Stomach (tissue), 4 donors: ENCODE results near the gene IL33.

ENCODE experiments used
- POLR2A ChIP-seq, 4 donors: fragments of 450-650 bp; IDR thresholded peaks; one replicate each; pipeline ENCODE4 v1.6.1; 2016; ENCODE audit warnings: antibody characterized with exemption in 4 of 4, control low read depth in 2 of 4, mild to moderate bottlenecking in 1 of 4, moderate library complexity in 1 of 4
- TF ChIP-seq, protein P1 (sequence below), 7 experiments: fragments of 450-650 bp in 4 of 7; fragments of 200-600 bp in 3 of 7; sonication (generic) in 3 of 7; IDR thresholded peaks; one replicate each; pipeline ENCODE4 v1.5.1; 2016 to 2019; ENCODE audit warnings: antibody characterized with exemption in 7 of 7, control low read depth in 2 of 7, mild to moderate bottlenecking in 1 of 7

DNA sequence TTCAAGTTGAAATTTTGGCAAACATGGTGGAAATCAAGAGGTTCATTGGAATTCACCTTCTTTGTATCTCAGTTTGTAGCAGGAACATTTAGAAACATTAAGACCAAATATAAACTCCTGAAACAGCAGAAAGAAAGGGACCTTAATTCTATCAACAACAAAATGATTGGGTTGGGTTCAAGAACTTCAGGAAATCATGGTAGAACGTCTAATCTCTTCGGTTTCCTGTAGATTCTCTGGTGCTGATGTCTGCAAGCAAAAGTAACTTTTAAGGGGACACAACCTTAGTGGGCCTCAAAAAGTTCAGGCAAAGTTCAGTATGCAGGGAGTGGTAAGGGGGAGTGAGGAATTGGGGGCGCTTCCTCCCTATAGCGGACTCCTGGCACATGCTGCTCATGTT, 3.4 kb downstream of the IL33 start:
- TF ChIP-seq, protein P1, sequence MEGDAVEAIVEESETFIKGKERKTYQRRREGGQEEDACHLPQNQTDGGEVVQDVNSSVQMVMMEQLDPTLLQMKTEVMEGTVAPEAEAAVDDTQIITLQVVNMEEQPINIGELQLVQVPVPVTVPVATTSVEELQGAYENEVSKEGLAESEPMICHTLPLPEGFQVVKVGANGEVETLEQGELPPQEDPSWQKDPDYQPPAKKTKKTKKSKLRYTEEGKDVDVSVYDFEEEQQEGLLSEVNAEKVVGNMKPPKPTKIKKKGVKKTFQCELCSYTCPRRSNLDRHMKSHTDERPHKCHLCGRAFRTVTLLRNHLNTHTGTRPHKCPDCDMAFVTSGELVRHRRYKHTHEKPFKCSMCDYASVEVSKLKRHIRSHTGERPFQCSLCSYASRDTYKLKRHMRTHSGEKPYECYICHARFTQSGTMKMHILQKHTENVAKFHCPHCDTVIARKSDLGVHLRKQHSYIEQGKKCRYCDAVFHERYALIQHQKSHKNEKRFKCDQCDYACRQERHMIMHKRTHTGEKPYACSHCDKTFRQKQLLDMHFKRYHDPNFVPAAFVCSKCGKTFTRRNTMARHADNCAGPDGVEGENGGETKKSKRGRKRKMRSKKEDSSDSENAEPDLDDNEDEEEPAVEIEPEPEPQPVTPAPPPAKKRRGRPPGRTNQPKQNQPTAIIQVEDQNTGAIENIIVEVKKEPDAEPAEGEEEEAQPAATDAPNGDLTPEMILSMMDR (IDR thresholded peaks at IDR 0.05), result no peak
- no peak for TF ChIP-seq POLR2A (IDR thresholded peaks at IDR 0.05)
